Aorta (tissue), 5 donors: Measurements from ENCODE around the gene PHPT1. TPM values are rescaled to one million over a fixed set of nuclear protein-coding genes. Genes with fewer than 3 reads are reported as not detected.
A peak's percentile ranks its signal among the peaks of the same experiment; 100 is the strongest.
"Not testable (repeated sequence)": the region's sequence is repeated elsewhere in the genome, so short reads cannot be mapped to it uniquely, and the experiment has no call there.

Experiments used
- ATAC-seq: fragments of 200-7000 bp; cut with Tn5 transposase; one replicate; pipeline ENCODE4 v1.9.1; 2022; ENCODE audit warnings: moderate library complexity; ENCODE audit not compliant: low FRiP score
- DNase-seq, 2 donors: peaks; one replicate each; pipeline ENCODE4 v3.0.0-alpha.2; 2020
- H3K27ac ChIP-seq, 2 donors: one replicate each; pipeline ENCODE4 v1.5.1; 2013; ENCODE audit warnings: low read length in 2 of 2, mild to moderate bottlenecking in 2 of 2, moderate library complexity in 2 of 2, control low read depth in 1 of 2, inconsistent platforms in 1 of 2, low read depth in 1 of 2
- H3K27me3 ChIP-seq, 2 donors: one replicate each; pipeline ENCODE4 v1.6.1; 2013; ENCODE audit warnings: control low read depth in 1 of 2, low read length in 1 of 2, mild to moderate bottlenecking in 1 of 2, moderate library complexity in 1 of 2; ENCODE audit not compliant: insufficient read depth in 2 of 2, control insufficient read depth in 1 of 2
- H3K36me3 ChIP-seq, 2 donors: one replicate each; pipeline ENCODE4 v1.6.1; 2013; ENCODE audit warnings: control low read depth in 1 of 2, low read length in 1 of 2, mild to moderate bottlenecking in 1 of 2; ENCODE audit not compliant: insufficient read depth in 2 of 2, control insufficient read depth in 1 of 2
- H3K4me1 ChIP-seq, 2 donors: one replicate each; pipeline ENCODE4 v1.6.1; 2013; ENCODE audit warnings: low read length in 2 of 2, control low read depth in 1 of 2, mild to moderate bottlenecking in 1 of 2, moderate library complexity in 1 of 2; ENCODE audit not compliant: insufficient read depth in 2 of 2, control insufficient read depth in 1 of 2
- H3K4me3 ChIP-seq, 2 donors: one replicate each; pipeline ENCODE4 v1.5.1; 2013; ENCODE audit warnings: low read length in 2 of 2, control low read depth in 1 of 2, mild to moderate bottlenecking in 1 of 2
- H3K9me3 ChIP-seq: one replicate; pipeline ENCODE4 v1.6.1; 2013; ENCODE audit warnings: mild to moderate bottlenecking, low read length; ENCODE audit not compliant: control insufficient read depth
- WGBS, 2 donors: extraction: QIAGEN DNeasy Blood & Tissue Kit; methylation state at CpG; one replicate each; pipeline ENCODE4 v1.1.7; 2013; 5-methylcytosine and 5-hydroxymethylcytosine counted together
- intact Hi-C, 2 donors: fragments of 100-400 bp; cut with DNase I; formaldehyde crosslinking; loops; one replicate each; pipeline versions ENCODE4 v1.14.2 to v1.15.0; 2022
- polyA plus RNA-seq, 2 donors: library from polyadenylated mRNA; stranded (reverse); fragments of 200-250 nt; gene quantifications; one replicate each; pipeline ENCODE4 v1.2.3, GENCODE V29; 2013
- total RNA-seq, 2 donors: library from RNA; stranded (reverse); fragmentation: NEBNext Ultra II Directional; extraction: Animal tissue kit (Norgen Biotek cat#: 25700); gene quantifications; one replicate each; pipeline ENCODE4 v1.2.1, GENCODE V29; 2021
- donor health status: healthy with polysubstance abuse.
- donor health status: Bipolar disorder and iron deficiency.
- donor health status: DM: no; HTN: no; CAD: no.
- donor health status: DM: no; HTN: no; CAD: no.
- donor health status: DM: yes; HTN: yes; CAD: no.

The PHPT1 gene
- total and polyA plus RNA-seq, 4 donors = 65.6 to 165 (median 106) TPM

GRCh38 chr9:136840877-136841645 is 8.1 kb upstream of the PHPT1 start:
- Histone ChIP-seq H3K27ac (no peak overlapping the region), H3K27me3 (no peaks in the 10 kb centered on the region), H3K9me3 (no peaks in the 10 kb centered on the region), H3K36me3 (no peaks in the 10 kb centered on the region), H3K4me3 (no peak overlapping the region), H3K4me1 (no peaks in the 10 kb centered on the region)
- DNase-seq (no peak), ATAC-seq (no peak)
- intact Hi-C loops = loop anchor here in 1 of 2 donors (5.0 to 10.0 kb wide), 2 partner anchors 34 to 154 kb away; partner anchors contain the start of genes CLIC3, PAXX and RABL6
- WGBS, 2 donors = 63 to 65% methylated on average over 28 of the region's 28 CpGs

- not testable (repeated sequence) for H3K36me3 ChIP-seq, H3K27me3 ChIP-seq, ATAC-seq, H3K9me3 ChIP-seq, H3K4me1 ChIP-seq, H3K27ac ChIP-seq, H3K4me3 ChIP-seq, DNase-seq
- intact Hi-C loops = loop anchor here in 1 of 2 donors (2.0 to 10.0 kb wide), 3 partner anchors 35 to 153 kb away; partner anchors contain the start of genes C8G, CLIC3, FBXW5 and PAXX
- WGBS, 2 donors = 44 to 45% methylated on average over 14 to 16 of the region's 16 CpGs
Measured at GRCh38 chr9:136841646-136842379, 7.4 kb upstream of the PHPT1 start.

GRCh38 chr9:136842380-136842948 is 6.7 kb upstream of the PHPT1 start, which contains the start of gene AJM1:
Gene AJM1 (plus strand): TSS chr9:136842478. CDS start chr9:136844415, 1,937 bp downstream.
- not testable (repeated sequence) for H3K4me1 ChIP-seq, H3K36me3 ChIP-seq, H3K27ac ChIP-seq, H3K9me3 ChIP-seq, H3K27me3 ChIP-seq
- intact Hi-C loops = loop anchor here in 1 of 2 donors (2.0 to 10.0 kb wide), 3 partner anchors 35 to 152 kb away; partner anchors contain the start of genes C8G, CLIC3, FBXW5 and PAXX
- peak within 1 kb of the TSS in 1 of 2 donors; percentile 8 for H3K4me3 ChIP-seq
- peak; percentile 82 for ATAC-seq
- peak; percentile 82 to 92 for DNase-seq
- 1% methylated on average over 19 to 27 of the region's 27 CpGs for WGBS, 2 donors

GRCh38 chr9:136843159-136843800 is 5.9 kb upstream of the PHPT1 start:
- H3K4me3 ChIP-seq, H3K9me3 ChIP-seq, H3K4me1 ChIP-seq, H3K27ac ChIP-seq, ATAC-seq, DNase-seq, H3K36me3 ChIP-seq, H3K27me3 ChIP-seq: not testable (repeated sequence)
- 15 to 17% methylated on average over 20 to 21 of the region's 21 CpGs for WGBS, 2 donors
- intact Hi-C loops = loop anchor here in 1 of 2 donors (2.0 to 10.0 kb wide), 3 partner anchors 36 to 152 kb away; partner anchors contain the start of genes C8G, CLIC3, FBXW5 and PAXX

GRCh38 chr9:136843801-136844740 is 5.1 kb upstream of the PHPT1 start:
- not testable (repeated sequence) for H3K36me3 ChIP-seq, ATAC-seq, H3K27ac ChIP-seq, H3K9me3 ChIP-seq, H3K27me3 ChIP-seq, H3K4me3 ChIP-seq, H3K4me1 ChIP-seq
- 7 to 8% methylated on average over 74 to 99 of the region's 99 CpGs for WGBS, 2 donors
- intact Hi-C loops = loop anchor here in 1 of 2 donors (2.0 to 10.0 kb wide), 3 partner anchors 37 to 151 kb away; partner anchors contain the start of genes C8G, CLIC3, FBXW5 and PAXX
- peak in 1 of 2 donors; percentile 90 for DNase-seq

- Histone ChIP-seq H3K36me3 (no peaks in the 10 kb centered on the region), H3K27me3 (no peaks in the 10 kb centered on the region), H3K9me3 (no peaks in the 10 kb centered on the region), H3K4me3 (no peak overlapping the region), H3K27ac (no peak overlapping the region), H3K4me1 (no peaks in the 10 kb centered on the region)
- ATAC-seq = no peak
- intact Hi-C loops = loop anchor here in 1 of 2 donors (5.0 to 10.0 kb wide), 3 partner anchors 38 to 150 kb away; partner anchors contain the start of genes CLIC3, PAXX, RABL6 and TRAF2
- no peak for DNase-seq
- 24 to 32% methylated on average over 50 to 88 of the region's 88 CpGs for WGBS, 2 donors
Measured at GRCh38 chr9:136844761-136845464, 4.3 kb upstream of the PHPT1 start.
